Right lobe of liver (tissue), 4 donors: ENCODE data around the gene NCAPG.

Source experiments
- POLR2A ChIP-seq: fragments of 450-650 bp; IDR thresholded peaks from one replicate; pipeline ENCODE4 v1.6.1; 2017; ENCODE audit warnings: antibody characterized with exemption, mild to moderate bottlenecking
- TF ChIP-seq, protein P1 (sequence below), 4 donors: fragments of 200-600 bp in 3 of 4; fragments of 450-650 bp in 1 of 4; IDR thresholded peaks; one replicate each; pipeline versions ENCODE4 v1.5.1 to v1.8.0; 2016 to 2022; ENCODE audit warnings: antibody characterized with exemption in 4 of 4, mild to moderate bottlenecking in 2 of 4
- donor health status: DM: no; HTN: no; CAD: no.
- donor health status: DM: no; HTN: no; CAD: no.
- donor health status: DM: no; HTN: yes; CAD: no.

DNA sequence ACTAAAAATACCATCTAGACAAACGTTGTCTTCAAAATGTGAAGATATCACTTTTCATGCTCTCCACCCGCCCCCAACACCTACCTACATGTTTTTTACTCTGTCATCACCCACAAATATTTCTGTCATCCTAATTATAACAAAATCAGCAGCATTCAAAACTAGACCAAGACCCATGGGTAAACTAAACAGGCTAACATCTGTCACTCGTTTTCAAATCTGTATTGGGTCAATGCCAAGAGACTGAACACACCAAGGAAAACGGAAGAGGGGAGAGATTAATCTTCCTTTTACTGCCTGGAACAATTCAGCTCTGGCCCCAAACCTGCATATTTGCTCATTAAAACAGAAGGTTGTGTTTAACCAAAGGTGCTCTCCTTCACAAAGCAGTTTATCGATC lies 46.8 kb upstream of the NCAPG start:
- TF ChIP-seq, protein P1, sequence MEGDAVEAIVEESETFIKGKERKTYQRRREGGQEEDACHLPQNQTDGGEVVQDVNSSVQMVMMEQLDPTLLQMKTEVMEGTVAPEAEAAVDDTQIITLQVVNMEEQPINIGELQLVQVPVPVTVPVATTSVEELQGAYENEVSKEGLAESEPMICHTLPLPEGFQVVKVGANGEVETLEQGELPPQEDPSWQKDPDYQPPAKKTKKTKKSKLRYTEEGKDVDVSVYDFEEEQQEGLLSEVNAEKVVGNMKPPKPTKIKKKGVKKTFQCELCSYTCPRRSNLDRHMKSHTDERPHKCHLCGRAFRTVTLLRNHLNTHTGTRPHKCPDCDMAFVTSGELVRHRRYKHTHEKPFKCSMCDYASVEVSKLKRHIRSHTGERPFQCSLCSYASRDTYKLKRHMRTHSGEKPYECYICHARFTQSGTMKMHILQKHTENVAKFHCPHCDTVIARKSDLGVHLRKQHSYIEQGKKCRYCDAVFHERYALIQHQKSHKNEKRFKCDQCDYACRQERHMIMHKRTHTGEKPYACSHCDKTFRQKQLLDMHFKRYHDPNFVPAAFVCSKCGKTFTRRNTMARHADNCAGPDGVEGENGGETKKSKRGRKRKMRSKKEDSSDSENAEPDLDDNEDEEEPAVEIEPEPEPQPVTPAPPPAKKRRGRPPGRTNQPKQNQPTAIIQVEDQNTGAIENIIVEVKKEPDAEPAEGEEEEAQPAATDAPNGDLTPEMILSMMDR (IDR thresholded peaks at IDR 0.05), result no peak
- TF ChIP-seq POLR2A, result no peak
